CD14-positive monocyte (primary cell): ENCODE results near the gene FHIT. TPM values are rescaled to one million over a fixed set of nuclear protein-coding genes. Genes with fewer than 3 reads are reported as not detected.
A peak's percentile ranks its signal among the peaks of the same experiment; 100 is the strongest.

Source experiments
- DNase-seq, 3 donors: peaks; one replicate each; pipeline ENCODE4 v3.0.0-alpha.2; 2011 to 2022
- H2AFZ ChIP-seq: 2 replicates; pipeline ENCODE4 v1.6.0; 2012; ENCODE audit warnings: mild to moderate bottlenecking, low read depth, low read length, inconsistent platforms; ENCODE audit not compliant: insufficient read depth, poor library complexity, severe bottlenecking
- H3K27ac ChIP-seq, 2 donors: 1 replicate in 1 of 2; 2 replicates in 1 of 2; pipeline ENCODE4 v1.5.1; 2012 to 2013; ENCODE audit warnings: low read length in 2 of 2, control low read depth in 1 of 2, inconsistent platforms in 1 of 2, low read depth in 1 of 2, mild to moderate bottlenecking in 1 of 2
- H3K27me3 ChIP-seq, 2 donors: one replicate each; pipeline versions ENCODE4 v1.6.0 to v1.6.1; 2011 to 2013; ENCODE audit warnings: low read length in 2 of 2; ENCODE audit not compliant: control insufficient read depth in 2 of 2, insufficient read depth in 2 of 2
- H3K36me3 ChIP-seq, 2 donors: replicated peaks in 1 of 2; 1 replicate in 1 of 2; 2 replicates in 1 of 2; pipeline versions ENCODE4 v1.5.1 to v1.6.1; 2012 to 2013; ENCODE audit warnings: low read length in 2 of 2, control low read depth in 1 of 2, inconsistent platforms in 1 of 2, mild to moderate bottlenecking in 1 of 2; ENCODE audit not compliant: insufficient read depth in 2 of 2, control insufficient read depth in 1 of 2
- H3K4me1 ChIP-seq, 2 donors: 1 replicate in 1 of 2; 2 replicates in 1 of 2; pipeline versions ENCODE4 v1.5.1 to v1.6.1; 2012 to 2013; ENCODE audit warnings: low read length in 2 of 2, control low read depth in 1 of 2, inconsistent platforms in 1 of 2, mild to moderate bottlenecking in 1 of 2, moderate library complexity in 1 of 2; ENCODE audit not compliant: insufficient read depth in 2 of 2, control insufficient read depth in 1 of 2
- H3K4me2 ChIP-seq: replicated peaks from 2 replicates; pipeline ENCODE3; 2012; ENCODE audit warnings: low read length, moderate library complexity, mild to moderate bottlenecking; ENCODE audit not compliant: poor library complexity, severe bottlenecking; ENCODE audit errors: extremely low read depth
- H3K4me3 ChIP-seq, 3 experiments: fragments of 200-600 bp in 1 of 3; sonication (generic) in 1 of 3; replicated peaks in 1 of 3; 1 replicate in 2 of 3; 2 replicates in 1 of 3; pipeline ENCODE4 v1.5.1; 2011 to 2013; ENCODE audit warnings: low read length in 3 of 3, mild to moderate bottlenecking in 3 of 3, control low read depth in 2 of 3, low read depth in 2 of 3, inconsistent platforms in 1 of 3, moderate library complexity in 1 of 3
- H3K79me2 ChIP-seq: 2 replicates; pipeline ENCODE4 v1.6.0; 2012; ENCODE audit warnings: mild to moderate bottlenecking, control low read depth, inconsistent platforms, low read length, moderate library complexity; ENCODE audit not compliant: insufficient read depth
- H3K9ac ChIP-seq: 2 replicates; pipeline ENCODE4 v1.6.0; 2017; ENCODE audit warnings: low read length, mild to moderate bottlenecking; ENCODE audit not compliant: insufficient read depth, poor library complexity, severe bottlenecking
- H3K9me3 ChIP-seq, 2 donors: replicated peaks in 1 of 2; 1 replicate in 1 of 2; 2 replicates in 1 of 2; pipeline versions ENCODE4 v1.5.1 to v1.6.1; 2012 to 2013; ENCODE audit warnings: low read length in 2 of 2, control low read depth in 1 of 2; ENCODE audit not compliant: control insufficient read depth in 1 of 2, insufficient read depth in 1 of 2
- H4K20me1 ChIP-seq: 2 replicates; pipeline ENCODE4 v1.6.0; 2012; ENCODE audit warnings: mild to moderate bottlenecking, low read length, control low read depth, moderate library complexity; ENCODE audit not compliant: insufficient read depth
- H3K27ac Mint-ChIP-seq, 7 donors: one replicate each; pipeline ENCODE4 v1.8.0; 2020; ENCODE audit warnings: mild to moderate bottlenecking in 7 of 7, mixed read lengths in 7 of 7, moderate library complexity in 6 of 7, inconsistent platforms in 2 of 7
- H3K27me3 Mint-ChIP-seq, 3 donors: one replicate each; pipeline ENCODE4 v1.8.0; 2021 to 2022; ENCODE audit warnings: low read depth in 3 of 3, mild to moderate bottlenecking in 3 of 3, mixed read lengths in 3 of 3, moderate library complexity in 3 of 3, inconsistent platforms in 1 of 3
- H3K36me3 Mint-ChIP-seq, 2 donors: one replicate each; pipeline ENCODE4 v1.8.0; 2020; ENCODE audit warnings: mixed read lengths in 2 of 2, inconsistent platforms in 1 of 2, mild to moderate bottlenecking in 1 of 2
- H3K4me1 Mint-ChIP-seq: one replicate; pipeline ENCODE4 v1.8.0; 2020; ENCODE audit warnings: mild to moderate bottlenecking, mixed read lengths
- H3K4me3 Mint-ChIP-seq, 2 donors: one replicate each; pipeline ENCODE4 v1.8.0; 2020; ENCODE audit warnings: mild to moderate bottlenecking in 2 of 2, mixed read lengths in 2 of 2, moderate library complexity in 1 of 2
- H3K9me3 Mint-ChIP-seq, 7 donors: one replicate each; pipeline ENCODE4 v1.8.0; 2020 to 2022; ENCODE audit warnings: mixed read lengths in 7 of 7, mild to moderate bottlenecking in 6 of 7, moderate library complexity in 6 of 7, inconsistent platforms in 2 of 7
- WGBS: methylation state at CpG from one replicate; pipeline ENCODE4 v1.1.5; 2013; ENCODE audit warnings: missing lambda C conversion rate; ENCODE audit not compliant: insufficient coverage; 5-methylcytosine and 5-hydroxymethylcytosine counted together
- intact Hi-C, 2 donors: fragments of 100-400 bp; cut with micrococcal nuclease; formaldehyde crosslinking; loops; one replicate each; pipeline versions ENCODE4 v1.15.0 to v1.15.1; 2023
- polyA plus RNA-seq, 3 donors: library from polyadenylated mRNA; depleted of rRNA in 1 of 3; unstranded in 2 of 3; stranded (reverse) in 1 of 3; fragments of 300-500 nt in 2 of 3; fragments of >200 nt in 1 of 3; fragmentation: Illumina TruSeq in 2 of 3; gene quantifications; 1 replicate in 2 of 3; 2 replicates in 1 of 3; pipeline ENCODE4 v1.2.3, GENCODE V29; 2012 to 2021
- TF ChIP-seq, protein P1 (sequence below): fragments of 200-600 bp; IDR thresholded peaks from one replicate; pipeline ENCODE4 v1.8.0; 2022; ENCODE audit warnings: antibody characterized with exemption, mild to moderate bottlenecking

FHIT gene
- polyA plus RNA-seq, 3 donors, result 1.7 to 3.4 (median 3.2) TPM

DNA sequence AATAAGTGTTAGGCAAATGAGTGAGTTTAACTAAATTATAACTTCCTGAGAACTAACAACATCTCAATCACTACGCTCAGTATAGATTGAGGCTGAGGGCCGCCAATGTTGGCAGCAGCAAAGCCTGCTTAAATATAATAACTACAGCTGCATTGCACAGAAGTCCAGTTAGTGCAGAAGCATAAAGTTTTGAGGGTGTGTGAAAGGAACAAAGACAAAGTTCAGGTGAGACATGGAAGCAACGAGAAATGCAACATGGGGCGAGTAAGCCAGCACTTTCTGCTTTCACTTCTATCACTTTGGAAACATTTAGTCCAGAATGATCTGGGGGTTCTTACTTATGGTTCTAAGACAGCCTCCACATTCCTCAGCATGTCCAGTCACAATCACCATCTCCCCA lies 1149.1 kb downstream of the FHIT start:
- H3K27me3 ChIP-seq, result no peaks in the 10 kb centered on the region
- WGBS, result 100% methylated on average over 1 of the region's 4 CpGs
- no peak overlapping the region for H3K27ac ChIP-seq
- H4K20me1 ChIP-seq, result no peaks in the 10 kb centered on the region
- Mint-ChIP-seq H3K27ac (no peak overlapping the region), H3K36me3 (no peaks in the 10 kb centered on the region), H3K4me1 (peaks cover 2% of the 10 kb centered on the region), H3K9me3 (peaks cover 0 to 5% (median 0%) of the 10 kb centered on the region in 7 donors), H3K27me3 (no peaks in the 10 kb centered on the region), H3K4me3 (no peak overlapping the region)
- H3K9ac ChIP-seq, result no peak overlapping the region
- no peaks in the 10 kb centered on the region for H3K9me3 ChIP-seq
- no peak overlapping the region for H2AFZ ChIP-seq
- TF ChIP-seq, protein P1, sequence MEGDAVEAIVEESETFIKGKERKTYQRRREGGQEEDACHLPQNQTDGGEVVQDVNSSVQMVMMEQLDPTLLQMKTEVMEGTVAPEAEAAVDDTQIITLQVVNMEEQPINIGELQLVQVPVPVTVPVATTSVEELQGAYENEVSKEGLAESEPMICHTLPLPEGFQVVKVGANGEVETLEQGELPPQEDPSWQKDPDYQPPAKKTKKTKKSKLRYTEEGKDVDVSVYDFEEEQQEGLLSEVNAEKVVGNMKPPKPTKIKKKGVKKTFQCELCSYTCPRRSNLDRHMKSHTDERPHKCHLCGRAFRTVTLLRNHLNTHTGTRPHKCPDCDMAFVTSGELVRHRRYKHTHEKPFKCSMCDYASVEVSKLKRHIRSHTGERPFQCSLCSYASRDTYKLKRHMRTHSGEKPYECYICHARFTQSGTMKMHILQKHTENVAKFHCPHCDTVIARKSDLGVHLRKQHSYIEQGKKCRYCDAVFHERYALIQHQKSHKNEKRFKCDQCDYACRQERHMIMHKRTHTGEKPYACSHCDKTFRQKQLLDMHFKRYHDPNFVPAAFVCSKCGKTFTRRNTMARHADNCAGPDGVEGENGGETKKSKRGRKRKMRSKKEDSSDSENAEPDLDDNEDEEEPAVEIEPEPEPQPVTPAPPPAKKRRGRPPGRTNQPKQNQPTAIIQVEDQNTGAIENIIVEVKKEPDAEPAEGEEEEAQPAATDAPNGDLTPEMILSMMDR, result no peak
- no peaks in the 10 kb centered on the region for H3K79me2 ChIP-seq
- H3K4me2 ChIP-seq, result no peak overlapping the region
- H3K4me3 ChIP-seq, result no peak overlapping the region
- intact Hi-C loops, result no loop called here
- no peaks in the 10 kb centered on the region for H3K36me3 ChIP-seq
- no peak for DNase-seq
- H3K4me1 ChIP-seq, result no peaks in the 10 kb centered on the region

DNA sequence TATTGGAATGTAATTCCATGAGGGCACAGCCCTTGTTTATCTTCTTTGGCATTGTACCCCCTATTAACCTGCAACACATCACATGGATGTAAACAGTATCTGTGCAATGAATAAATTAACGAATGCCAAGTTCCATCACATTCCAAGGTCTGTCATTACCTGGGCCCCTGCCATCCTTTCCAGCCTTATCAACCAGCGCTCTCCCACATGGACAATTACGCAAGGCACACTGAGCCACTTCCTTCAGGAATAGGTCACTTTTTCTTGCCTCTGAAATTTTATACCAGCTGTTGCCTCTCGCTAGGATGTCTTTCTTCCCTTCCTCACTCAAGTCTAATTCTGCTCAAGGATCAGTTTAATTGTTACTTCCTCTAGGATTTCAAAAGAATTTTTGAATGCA lies 1149.6 kb downstream of the FHIT start:
- no peak overlapping the region for H3K9ac ChIP-seq
- H3K9me3 ChIP-seq, result no peaks in the 10 kb centered on the region
- H3K4me1 ChIP-seq, result no peaks in the 10 kb centered on the region
- Mint-ChIP-seq H3K4me3 (no peak overlapping the region), H3K27ac (peak overlapping the region in 1 of 7 donors; percentile 32), H3K4me1 (peaks cover 2% of the 10 kb centered on the region), H3K9me3 (peaks cover 0 to 5% (median under 1%) of the 10 kb centered on the region in 7 donors), H3K27me3 (no peaks in the 10 kb centered on the region), H3K36me3 (no peaks in the 10 kb centered on the region)
- no peaks in the 10 kb centered on the region for H3K79me2 ChIP-seq
- TF ChIP-seq, protein P1, result no peak
- no peaks in the 10 kb centered on the region for H3K36me3 ChIP-seq
- H3K4me3 ChIP-seq, result no peak overlapping the region
- 59% methylated on average over 4 of the region's 4 CpGs for WGBS
- no peak for DNase-seq
- intact Hi-C loops, result no loop called here
- no peak overlapping the region for H3K27ac ChIP-seq
- H2AFZ ChIP-seq, result no peak overlapping the region
- no peaks in the 10 kb centered on the region for H4K20me1 ChIP-seq
- no peak overlapping the region for H3K4me2 ChIP-seq
- no peaks in the 10 kb centered on the region for H3K27me3 ChIP-seq
